Lung microvascular endothelial cell (primary cell): Measurements from ENCODE around the gene SPAG6. TPM values are rescaled to one million over a fixed set of nuclear protein-coding genes. Genes with fewer than 3 reads are reported as not detected.

ENCODE experiments used
- DNase-seq, 2 donors: peaks; one replicate each; pipeline versions ENCODE4 v3.0.0 to v3.0.0-alpha.2; 2010; ENCODE audit warnings: low read depth in 2 of 2
- total RNA-seq: library from RNA; depleted of rRNA; stranded (reverse); fragments of >200 nt; gene quantifications from 2 replicates; pipeline ENCODE4 v1.2.1, GENCODE V29; 2014

SPAG6 gene
- total RNA-seq, 1 donor from 2014 or later, result not detected

DNA sequence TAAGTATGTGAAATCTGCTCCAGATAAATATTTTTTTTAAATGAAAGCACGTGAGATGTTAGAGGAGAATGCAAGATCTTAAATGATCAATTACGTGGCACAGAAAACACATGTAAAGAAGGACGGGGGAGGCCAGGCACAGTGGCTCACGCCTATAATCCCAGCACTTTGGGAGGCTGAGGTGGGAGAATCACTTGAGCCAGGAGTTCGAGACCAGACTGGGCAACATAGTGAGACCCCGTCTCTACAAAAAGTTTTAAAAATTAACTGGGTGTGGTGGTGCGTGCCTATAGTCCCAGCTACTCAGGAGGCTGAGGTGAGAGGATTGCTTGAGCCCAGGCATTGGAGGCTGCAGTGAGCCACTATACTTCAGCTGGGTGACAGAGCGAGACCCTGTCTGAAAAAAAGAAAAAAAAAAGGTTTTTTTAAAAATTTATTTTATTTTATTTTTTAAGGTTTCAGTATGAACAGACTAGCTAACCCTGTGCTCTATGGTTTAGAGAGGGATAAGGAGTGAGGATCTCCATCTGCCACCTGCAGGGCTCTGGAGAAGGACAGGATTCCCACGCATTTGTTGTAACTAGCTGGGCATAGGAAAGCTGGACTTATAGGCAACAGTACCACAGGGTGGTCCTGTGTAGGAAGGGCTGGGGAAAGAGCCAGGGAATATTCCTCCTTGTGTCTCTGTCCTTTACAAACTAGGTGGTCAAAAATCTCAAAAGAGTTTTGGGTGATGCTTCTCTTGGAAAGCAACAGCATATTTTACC, 113.2 kb downstream of the SPAG6 start:
- peak in 1 of 2 donors; percentile 15 for DNase-seq

DNA sequence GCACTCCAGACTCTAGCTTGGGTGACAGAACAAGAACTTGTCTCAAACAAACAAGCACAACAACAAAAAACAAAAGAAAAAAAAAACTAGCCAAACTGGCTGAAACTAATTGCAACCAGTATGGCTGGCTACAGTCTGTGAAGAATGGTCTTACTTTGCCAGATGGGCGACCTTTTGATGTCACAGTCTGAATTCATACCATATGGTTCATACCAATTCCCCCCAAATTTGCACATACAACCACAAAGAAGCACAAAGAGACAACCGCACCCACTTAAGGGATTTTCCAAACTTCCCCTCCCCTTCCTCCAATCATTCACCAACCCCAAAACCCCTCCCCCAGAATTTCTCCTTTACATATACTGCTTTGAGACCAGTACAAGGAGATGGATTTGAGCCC, 114.2 kb downstream of the SPAG6 start:
- no peak for DNase-seq

DNA sequence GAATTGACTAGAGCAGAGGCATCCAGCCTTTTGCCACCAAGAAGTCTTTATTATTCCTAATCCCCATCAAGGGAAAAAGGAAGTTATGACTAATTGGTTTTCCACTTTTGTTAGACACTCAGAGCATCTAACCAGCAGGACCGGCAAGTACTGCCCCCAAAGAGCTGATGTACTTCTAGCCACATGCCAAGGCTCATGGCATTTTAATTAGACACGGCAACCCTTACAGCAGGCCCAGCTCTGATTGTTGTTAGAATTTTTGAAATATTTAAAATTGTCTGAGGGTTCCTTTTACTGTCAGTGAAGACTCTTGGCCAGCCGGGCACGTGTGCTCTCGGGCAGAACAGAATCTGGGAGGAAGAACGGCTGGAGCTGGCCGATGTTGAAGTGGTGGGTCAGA, 114.8 kb downstream of the SPAG6 start:
- no peak for DNase-seq

DNA sequence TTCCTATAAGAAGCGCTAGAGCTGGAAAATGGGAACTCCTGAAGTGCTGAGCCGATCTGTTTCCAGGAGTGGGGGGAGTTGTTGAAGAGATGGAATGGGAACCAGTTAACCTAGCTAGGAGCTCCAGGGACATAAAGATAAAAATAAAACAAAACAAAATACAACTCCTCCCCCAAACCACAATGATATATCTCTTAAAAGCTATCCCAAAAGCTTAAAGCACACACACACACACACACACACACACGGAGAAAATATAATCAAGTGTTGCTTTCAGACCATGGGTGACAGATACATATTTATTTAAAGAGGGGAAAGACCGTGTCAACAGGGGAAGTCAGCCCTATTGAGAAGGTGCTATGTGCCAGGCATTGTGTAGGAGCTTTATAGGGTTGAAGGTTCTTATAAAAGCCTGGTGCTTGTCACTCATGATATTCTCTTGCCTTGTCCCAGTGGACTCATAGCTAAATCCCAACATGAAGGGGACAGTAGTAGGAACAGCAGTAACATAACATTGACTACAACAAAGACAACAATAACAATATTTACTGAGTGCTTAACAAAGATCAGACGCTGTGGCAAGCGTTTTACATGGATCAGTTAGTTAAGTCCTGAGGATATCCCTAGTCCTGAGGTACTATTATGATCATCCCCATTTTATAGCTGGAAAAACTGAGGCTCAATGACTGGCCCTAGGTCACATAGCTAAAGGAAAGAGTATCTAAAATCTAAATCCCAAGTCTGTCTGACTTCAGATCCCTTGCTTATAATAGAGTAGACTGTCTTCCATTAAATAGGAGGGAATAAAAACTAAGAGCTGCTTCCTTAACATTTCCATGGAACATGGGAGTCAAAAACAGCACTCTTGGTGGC, 115.5 kb downstream of the SPAG6 start:
- no peak for DNase-seq

DNA sequence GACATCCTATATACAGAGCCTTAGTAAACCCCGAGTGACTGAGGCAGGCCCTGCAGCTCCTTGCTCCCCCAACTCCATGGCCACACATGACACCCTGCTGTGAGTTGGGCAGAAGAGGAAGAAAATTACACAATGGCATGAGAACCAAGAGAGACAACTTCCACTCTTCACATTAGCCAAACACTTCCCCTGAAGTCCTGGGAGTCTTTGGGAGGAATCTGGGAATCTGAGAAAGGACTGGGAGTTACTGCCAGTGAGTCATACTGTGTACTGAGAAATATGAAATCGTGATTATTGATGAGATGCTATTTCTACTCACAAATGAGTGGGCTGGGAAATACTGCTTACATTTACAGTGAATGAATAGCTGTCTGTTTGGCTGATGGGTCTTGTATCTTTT, 116.6 kb downstream of the SPAG6 start:
- no peak for DNase-seq

DNA sequence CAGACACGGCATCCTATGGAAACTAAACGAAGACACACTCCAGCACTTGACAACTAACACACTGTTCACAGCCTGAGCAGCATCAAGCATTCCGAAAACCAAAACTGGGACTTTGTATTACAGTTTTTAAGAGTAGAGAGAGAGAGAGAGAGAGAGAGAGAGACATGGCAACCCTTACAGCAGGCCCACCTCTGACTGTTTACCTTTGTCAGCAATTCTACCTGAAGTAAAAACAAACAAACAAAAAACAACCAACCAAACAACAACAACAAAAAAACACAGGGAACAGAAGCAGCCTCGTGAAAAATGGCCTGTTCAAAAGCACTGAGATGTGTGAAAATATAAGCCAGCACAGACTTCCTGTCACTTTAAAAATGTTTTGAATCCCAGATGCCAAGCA, 118.0 kb downstream of the SPAG6 start:
- no peak for DNase-seq

DNA sequence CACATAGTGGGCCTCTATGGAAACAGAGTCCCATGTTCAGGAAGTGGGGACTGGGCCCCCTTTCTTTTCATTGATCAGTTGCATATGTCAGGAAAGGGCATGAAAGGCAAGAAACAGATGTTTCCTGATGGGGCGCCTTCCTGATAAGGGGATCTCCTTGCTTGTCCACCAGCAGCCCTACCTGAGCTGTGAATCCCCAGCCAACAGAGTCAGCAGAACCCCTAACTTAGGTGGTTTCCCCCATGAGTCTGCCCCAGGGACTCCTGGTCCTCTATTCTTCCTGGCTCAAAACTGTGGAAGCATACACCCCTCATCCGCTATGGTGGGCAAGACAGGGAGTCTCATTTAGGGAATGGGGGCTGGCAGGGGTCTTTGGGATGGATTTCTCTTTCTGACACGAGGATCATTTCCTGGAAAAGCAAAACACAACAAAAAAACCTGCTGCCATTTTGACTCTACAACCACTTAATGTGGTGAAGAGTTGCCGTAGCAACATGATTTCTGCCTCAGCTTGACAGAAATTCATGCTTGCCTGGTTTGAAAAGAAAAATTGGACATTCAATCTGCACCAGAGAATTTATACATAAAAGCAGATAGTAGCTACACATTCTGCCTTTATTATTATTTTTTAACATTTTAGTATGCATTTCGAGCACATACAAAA, 119.8 kb downstream of the SPAG6 start:
- no peak for DNase-seq

DNA sequence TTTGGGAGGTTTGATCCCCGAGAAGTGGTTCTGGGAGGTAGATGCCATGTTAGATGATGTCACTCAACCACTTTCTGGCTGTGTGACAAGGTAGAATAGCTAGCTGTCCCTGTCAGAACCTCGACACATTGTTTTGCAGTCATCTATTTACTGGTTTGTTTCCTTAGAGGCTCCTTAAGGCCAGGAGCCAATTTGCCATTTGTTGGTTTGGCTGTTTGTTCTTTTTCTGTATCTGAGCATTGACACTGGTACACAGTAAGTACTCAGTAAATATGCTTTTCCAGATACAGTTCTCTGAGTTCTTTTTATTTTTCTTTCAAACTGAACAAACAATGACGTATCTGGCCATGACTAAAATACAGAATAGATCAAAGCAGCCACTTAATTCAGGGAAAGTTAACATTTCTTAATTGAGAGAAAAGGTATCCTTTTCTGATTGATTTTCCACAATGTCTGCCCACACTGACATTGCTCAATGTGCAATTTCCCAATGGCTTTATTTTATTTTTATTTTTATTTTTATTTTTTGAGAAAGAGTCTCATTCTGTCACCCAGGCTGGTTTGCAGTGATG, 121.6 kb downstream of the SPAG6 start:
- no peak for DNase-seq

Other genes starting within 250 kb of the SPAG6 start
- gene EBLN1, start 127.5 kb upstream of the SPAG6 start, total RNA-seq, result not detected in 2 replicates
- gene COMMD3, start 29.1 kb upstream of the SPAG6 start, total RNA-seq, result 31.4 and 32.7 TPM in 2 replicates
- gene BMI1, start 24.4 kb upstream of the SPAG6 start, total RNA-seq, result 17.2 and 34.3 TPM in 2 replicates